ENCODE measurements around the gene MDH1.

Gene MDH1

DNA sequence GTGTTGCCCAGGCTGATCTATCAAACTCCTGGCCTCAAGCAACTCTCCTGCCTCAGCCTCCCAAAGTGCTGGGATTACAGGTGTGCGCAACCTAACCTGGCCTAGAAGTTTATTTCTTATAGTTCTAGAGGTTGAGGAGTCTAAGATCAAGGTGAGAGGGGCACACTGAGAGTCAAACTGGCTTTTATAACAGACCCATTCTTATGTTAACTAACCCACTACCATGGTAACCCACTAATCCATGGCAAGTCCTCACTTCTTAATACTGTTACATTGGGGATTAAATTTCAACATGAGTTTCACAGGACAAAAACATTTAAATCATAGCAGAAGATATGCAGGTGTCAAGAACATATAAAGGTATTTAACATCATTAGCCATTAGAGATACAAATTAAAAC is 50.6 kb downstream of the MDH1 start:
- DNase-seq (ENCODE audit: low spot score): no peak

DNA sequence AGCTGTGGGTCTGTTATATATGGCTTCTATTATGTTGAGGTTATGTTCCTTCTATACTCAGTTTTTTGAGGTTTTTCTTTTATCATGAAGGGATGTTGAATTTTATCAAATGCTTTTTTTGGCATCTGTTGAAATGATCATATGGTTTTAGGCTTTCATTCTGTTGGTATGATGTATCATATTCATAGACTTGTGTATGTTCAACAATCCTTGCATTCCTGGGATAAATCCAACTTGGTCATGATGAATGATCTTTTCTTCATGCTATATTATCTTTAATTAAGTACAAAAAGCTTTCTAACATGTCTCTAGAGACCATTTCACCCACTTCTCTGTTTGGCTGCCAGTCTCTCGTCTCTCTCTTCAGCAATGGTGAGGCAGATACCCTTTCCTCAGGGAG is 54.2 kb downstream of the MDH1 start:
- no peak for DNase-seq (ENCODE audit: low spot score)

DNA sequence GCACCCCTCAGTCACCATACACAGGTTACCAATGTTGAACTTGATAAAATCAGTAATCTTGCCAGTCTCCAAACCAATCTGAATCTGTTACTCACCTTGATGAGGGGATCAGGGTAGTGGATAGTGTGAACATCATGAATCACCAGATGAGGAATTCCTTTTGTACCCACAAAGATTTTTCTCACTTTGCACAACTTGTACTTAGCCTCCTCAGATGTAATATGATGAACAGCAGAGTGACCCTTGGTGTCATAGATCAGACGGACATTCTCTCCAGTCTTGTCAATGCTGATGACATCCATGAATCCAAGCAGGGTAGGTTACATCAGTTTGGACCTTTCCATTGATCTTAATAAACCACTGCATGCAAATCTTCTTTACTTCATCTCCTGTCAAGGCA is 54.7 kb downstream of the MDH1 start:
- no peak for DNase-seq (ENCODE audit: low spot score)

DNA sequence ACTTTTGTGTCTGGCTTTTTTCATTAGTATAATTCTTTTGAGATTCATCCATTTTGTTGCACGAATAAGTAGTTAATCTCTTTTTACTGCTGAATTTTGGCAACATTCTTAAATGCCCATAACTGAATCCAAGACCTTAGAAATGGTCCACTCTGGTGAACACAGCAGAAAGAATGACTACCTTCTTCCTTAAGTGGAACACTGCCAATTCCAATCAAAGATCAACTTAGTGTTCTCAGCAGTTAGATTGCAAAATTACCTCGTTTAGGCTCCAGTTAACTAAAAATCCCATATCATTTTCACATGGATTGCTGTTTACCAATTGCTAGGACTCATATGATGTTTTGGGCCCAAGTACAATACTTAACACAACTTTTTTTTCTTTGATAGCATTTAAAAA is 59.9 kb downstream of the MDH1 start:
- DNase-seq (ENCODE audit: low spot score): no peak

DNA sequence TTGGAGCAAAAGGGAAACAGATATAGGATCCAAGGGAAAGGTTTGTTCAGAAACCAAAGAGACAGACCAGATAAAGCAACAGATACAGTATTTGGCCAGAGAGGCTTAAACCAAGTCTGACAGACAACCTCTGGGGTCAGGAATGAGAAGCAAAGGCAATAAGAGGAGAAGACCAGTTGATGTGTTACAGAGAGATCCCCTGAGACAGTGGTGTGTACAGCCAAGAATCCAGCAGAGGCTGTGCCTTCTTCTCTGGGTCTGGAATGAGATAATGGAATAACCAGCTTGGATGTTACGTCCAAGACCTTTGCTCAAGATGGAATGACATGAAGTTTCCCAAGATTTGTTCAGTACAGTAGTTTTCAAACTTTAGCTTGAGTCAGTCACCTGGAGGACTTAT is 61.1 kb downstream of the MDH1 start:
- DNase-seq (ENCODE audit: low spot score): no peak

DNA sequence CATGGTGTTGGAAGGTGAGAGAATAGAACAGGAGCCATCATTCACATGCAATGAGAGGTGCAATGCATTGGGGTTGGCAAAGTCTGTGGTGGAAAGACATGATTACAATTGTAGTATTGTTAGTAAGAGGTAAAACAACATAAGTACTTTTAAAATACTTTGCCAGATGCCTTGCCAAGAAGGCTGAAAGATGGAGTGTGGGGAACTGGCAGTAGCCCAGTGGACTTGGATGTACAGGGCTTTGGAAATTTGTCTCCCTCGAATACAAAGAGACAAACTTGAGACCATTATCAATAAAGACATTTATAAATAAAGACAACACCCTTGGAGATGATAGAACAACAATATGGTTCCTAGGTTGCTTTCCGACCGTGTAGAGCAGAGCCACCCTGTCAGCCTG is 62.0 kb downstream of the MDH1 start:
- no peak for DNase-seq (ENCODE audit: low spot score)

DNA sequence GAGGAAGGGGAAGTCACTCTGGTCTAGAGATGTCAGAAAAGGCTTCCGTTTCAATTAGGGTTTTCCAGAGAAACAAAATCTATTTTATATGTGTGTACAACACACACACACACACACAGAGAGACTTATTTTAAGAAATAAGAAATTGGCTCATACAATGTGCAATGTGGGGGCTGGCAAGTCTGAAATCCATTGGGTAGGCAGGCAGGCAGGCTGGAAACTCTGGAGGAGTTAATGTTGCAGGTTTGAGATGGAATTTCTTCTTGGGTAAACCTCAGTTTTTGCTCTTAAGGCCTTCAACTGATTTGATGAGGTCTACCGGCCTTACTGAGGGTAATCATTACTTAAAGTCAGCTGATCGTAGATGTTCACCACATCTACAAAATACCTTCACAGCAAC is 62.6 kb downstream of the MDH1 start:
- DNase-seq (ENCODE audit: low spot score): no peak

DNA sequence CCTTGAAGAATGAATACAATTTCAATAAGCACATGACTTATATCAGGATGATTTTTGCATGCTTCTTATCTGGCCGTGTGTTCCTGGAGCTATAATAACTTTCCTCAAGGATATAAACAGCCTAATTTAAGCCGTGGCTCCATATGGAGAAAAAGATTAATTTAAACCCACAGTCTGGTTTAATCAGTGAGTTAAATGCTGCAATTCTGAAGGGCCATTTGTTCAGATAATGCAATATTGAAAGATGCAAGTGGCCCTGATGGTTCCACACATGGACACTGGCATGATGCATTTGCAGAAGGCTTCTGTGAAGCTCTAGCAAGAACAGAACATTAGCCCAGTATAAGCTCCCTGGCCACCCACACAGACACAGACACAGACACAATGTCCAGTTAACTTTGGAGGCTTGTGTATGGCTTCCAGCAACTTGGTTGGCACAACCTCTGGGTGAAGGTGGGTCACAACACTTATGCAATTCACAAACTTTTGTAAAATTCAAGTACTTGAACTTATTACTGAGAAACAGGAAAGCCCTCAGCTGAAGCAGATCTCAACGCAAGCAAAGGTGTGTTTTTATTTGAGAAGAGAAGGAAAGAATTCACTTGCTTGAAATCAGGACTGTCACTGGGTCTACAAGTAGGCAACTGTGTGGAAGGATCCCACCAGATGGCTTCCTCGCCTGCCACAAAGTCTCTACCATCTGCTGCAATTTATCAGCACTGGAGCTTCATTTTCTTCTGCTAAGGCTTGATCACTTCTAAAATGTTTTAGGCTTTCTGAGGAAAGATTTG is 63.3 kb downstream of the MDH1 start:
- no peak for DNase-seq (ENCODE audit: low spot score)

DNA sequence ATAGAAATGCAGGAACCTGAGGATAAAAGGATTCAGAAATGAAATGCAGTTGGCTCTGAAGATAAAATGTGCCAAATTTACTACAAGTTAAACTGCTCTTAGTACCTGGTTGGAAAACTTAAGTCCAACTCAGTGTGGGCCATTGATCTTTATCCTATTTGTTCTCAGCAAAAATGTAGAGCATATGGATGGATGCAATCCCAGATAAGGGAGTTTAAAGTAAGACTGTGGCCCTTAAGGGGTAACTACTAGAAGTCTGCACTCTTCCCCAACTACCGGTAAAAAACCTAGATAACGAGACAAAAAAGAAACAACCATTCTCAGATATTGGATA is 63.9 kb downstream of the MDH1 start:
- no peak for DNase-seq (ENCODE audit: low spot score)

DNA sequence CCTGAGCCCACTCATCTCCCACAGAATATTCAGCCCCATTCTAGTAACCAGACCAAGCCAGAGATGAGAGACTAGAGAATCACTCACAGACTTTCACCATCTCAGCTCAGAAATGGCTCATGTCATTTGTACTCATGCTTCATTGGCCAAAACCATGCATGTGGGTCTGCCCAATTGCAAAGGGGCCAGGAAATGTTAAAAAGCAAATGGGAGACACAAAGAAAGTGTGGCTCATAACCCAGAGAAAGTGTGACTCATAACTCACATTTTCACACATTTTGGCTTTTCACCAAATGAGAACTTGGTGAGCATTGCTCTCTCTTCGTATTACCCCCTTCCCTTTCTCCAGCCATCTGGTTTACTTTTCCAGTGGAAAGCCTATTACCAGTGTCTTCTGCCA is 66.2 kb downstream of the MDH1 start:
- no peak for DNase-seq (ENCODE audit: low spot score)
